GM12878 (cell line): ENCODE results near the gene POLD1. TPM values are rescaled to one million over a fixed set of nuclear protein-coding genes. Genes with fewer than 3 reads are reported as not detected.

Experiments
- CEBPB ChIP-seq, 2 experiments: fragments of 150-350 bp in 1 of 2; IDR thresholded peaks; 2 replicates each; pipeline ENCODE4 v1.6.1; 2012 to 2014; ENCODE audit warnings: low read depth in 2 of 2, low read length in 2 of 2, borderline replicate concordance in 1 of 2, inconsistent platforms in 1 of 2
- CHD2 ChIP-seq: IDR thresholded peaks from 2 replicates; pipeline ENCODE4 v1.6.1; 2011; ENCODE audit warnings: low read depth, low read length, improper control_type of control experiment, borderline replicate concordance
- GATAD2B ChIP-seq: fragments of 450-650 bp; conservative IDR thresholded peaks from 2 replicates; pipeline ENCODE4 v1.6.1; 2017; ENCODE audit warnings: low read depth, mild to moderate bottlenecking, moderate library complexity
- IKZF1 ChIP-seq: fragments of 450-650 bp; conservative IDR thresholded peaks from 2 replicates; pipeline ENCODE4 v1.6.1; 2017; ENCODE audit warnings: antibody characterized with exemption, mild to moderate bottlenecking
- IRF3 ChIP-seq: fragments of 450-650 bp; IDR thresholded peaks from 2 replicates; pipeline ENCODE4 v1.6.1; 2014; ENCODE audit warnings: mild to moderate bottlenecking
- LARP7 ChIP-seq: fragments of 450-650 bp; IDR thresholded peaks from 2 replicates; pipeline ENCODE4 v1.6.1; 2017; ENCODE audit warnings: mild to moderate bottlenecking
- MEF2A ChIP-seq: IDR thresholded peaks from 2 replicates; pipeline ENCODE4 v1.6.1; 2011; ENCODE audit warnings: low read depth, mild to moderate bottlenecking, low read length, moderate library complexity; ENCODE audit not compliant: insufficient read depth
- MTA3 ChIP-seq: IDR thresholded peaks from 2 replicates; pipeline ENCODE4 v1.6.1; 2012; ENCODE audit warnings: low read length, inconsistent platforms, borderline replicate concordance
- PML ChIP-seq: IDR thresholded peaks from 2 replicates; pipeline ENCODE4 v1.6.1; 2012; ENCODE audit warnings: low read length, inconsistent platforms
- POLR2AphosphoS2 ChIP-seq: IDR thresholded peaks from 2 replicates; pipeline ENCODE4 v1.6.1; 2011; ENCODE audit warnings: low read depth, mild to moderate bottlenecking, low read length, improper control_type of control experiment, moderate library complexity
- POU2F2 ChIP-seq: IDR thresholded peaks from 3 replicates; pipeline ENCODE4 v1.6.1; 2011; ENCODE audit warnings: low read depth, mild to moderate bottlenecking, low read length, borderline replicate concordance
- SMAD5 ChIP-seq: IDR thresholded peaks from 2 replicates; pipeline ENCODE4 v1.6.1; 2016; ENCODE audit warnings: antibody characterized with exemption, low read depth
- YY1 ChIP-seq: IDR thresholded peaks from 2 replicates; pipeline ENCODE4 v1.6.1; 2011; ENCODE audit warnings: low read depth, mild to moderate bottlenecking, low read length
- ZNF622 ChIP-seq: fragments of 450-650 bp; IDR thresholded peaks from 2 replicates; pipeline ENCODE4 v1.6.1; 2017; ENCODE audit warnings: mild to moderate bottlenecking, inconsistent platforms
- ZNF687 ChIP-seq: fragments of 450-650 bp; IDR thresholded peaks from 2 replicates; pipeline ENCODE4 v1.6.1; 2017; ENCODE audit warnings: mild to moderate bottlenecking, moderate library complexity
- polyA plus RNA-seq, 11 experiments: library from polyadenylated mRNA; depleted of rRNA in 4 of 11; unstranded in 6 of 11; stranded (reverse) in 5 of 11; fragments of >200 nt; fragmentation: Nextera tagmentation in 4 of 11; fragmentation: Illumina TruSeq in 1 of 11; extraction: Ambion mirVana in 4 of 11; extraction: Trizol in 1 of 11; gene quantifications; 1 replicate in 1 of 11; 2 replicates in 10 of 11; pipeline versions ENCODE4 v1.2.1 to v1.2.3, GENCODE V29; 2011 to 2016; ENCODE audit warnings: inconsistent platforms in 2 of 11, missing spikeins in 2 of 11, low read depth in 1 of 11
- total RNA-seq, 4 experiments: library from RNA; depleted of rRNA in 3 of 4; stranded (reverse); fragments of >200 nt in 3 of 4; fragmentation: Illumina TruSeq in 1 of 4; extraction: Trizol in 1 of 4; gene quantifications; 2 replicates each; pipeline versions ENCODE4 v1.2.1 to v1.2.3, GENCODE V29; 2013 to 2021
- TF ChIP-seq, protein P1 (sequence below): fragments of 450-650 bp; IDR thresholded peaks from 2 replicates; pipeline ENCODE4 v1.6.1; 2018; ENCODE audit warnings: mild to moderate bottlenecking, low read depth, moderate library complexity; ENCODE audit not compliant: partially characterized antibody
- TF ChIP-seq, protein P2 (sequence below): fragments of 150-350 bp; IDR thresholded peaks from 2 replicates; pipeline ENCODE4 v1.6.1; 2014; ENCODE audit warnings: mild to moderate bottlenecking, low read depth, low read length
- TF ChIP-seq, protein P3 (sequence below): fragments of 450-650 bp; IDR thresholded peaks from 2 replicates; pipeline ENCODE4 v1.6.1; 2016; ENCODE audit warnings: mild to moderate bottlenecking

The POLD1 gene
- total and polyA plus RNA-seq, 10 of the 15 experiments (the other 5 are each of a cell fraction or from before 2014, with no cell fraction given) = 0.76 to 165 (median 63.4) TPM

- peak; percentile 83; the same call in 1 of the 2 replicates for TF ChIP-seq ZNF687
- TF ChIP-seq GATAD2B = peak; percentile 54; the same call in 1 of the 2 replicates
- TF ChIP-seq PML = peak; percentile 63; the same call in 1 of the 2 replicates
- peak; percentile 26; the same call in 1 of the 2 replicates for TF ChIP-seq LARP7
- TF ChIP-seq, protein P1, sequence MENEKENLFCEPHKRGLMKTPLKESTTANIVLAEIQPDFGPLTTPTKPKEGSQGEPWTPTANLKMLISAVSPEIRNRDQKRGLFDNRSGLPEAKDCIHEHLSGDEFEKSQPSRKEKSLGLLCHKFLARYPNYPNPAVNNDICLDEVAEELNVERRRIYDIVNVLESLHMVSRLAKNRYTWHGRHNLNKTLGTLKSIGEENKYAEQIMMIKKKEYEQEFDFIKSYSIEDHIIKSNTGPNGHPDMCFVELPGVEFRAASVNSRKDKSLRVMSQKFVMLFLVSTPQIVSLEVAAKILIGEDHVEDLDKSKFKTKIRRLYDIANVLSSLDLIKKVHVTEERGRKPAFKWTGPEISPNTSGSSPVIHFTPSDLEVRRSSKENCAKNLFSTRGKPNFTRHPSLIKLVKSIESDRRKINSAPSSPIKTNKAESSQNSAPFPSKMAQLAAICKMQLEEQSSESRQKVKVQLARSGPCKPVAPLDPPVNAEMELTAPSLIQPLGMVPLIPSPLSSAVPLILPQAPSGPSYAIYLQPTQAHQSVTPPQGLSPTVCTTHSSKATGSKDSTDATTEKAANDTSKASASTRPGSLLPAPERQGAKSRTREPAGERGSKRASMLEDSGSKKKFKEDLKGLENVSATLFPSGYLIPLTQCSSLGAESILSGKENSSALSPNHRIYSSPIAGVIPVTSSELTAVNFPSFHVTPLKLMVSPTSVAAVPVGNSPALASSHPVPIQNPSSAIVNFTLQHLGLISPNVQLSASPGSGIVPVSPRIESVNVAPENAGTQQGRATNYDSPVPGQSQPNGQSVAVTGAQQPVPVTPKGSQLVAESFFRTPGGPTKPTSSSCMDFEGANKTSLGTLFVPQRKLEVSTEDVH = peak; percentile 64
- TF ChIP-seq, protein P2, sequence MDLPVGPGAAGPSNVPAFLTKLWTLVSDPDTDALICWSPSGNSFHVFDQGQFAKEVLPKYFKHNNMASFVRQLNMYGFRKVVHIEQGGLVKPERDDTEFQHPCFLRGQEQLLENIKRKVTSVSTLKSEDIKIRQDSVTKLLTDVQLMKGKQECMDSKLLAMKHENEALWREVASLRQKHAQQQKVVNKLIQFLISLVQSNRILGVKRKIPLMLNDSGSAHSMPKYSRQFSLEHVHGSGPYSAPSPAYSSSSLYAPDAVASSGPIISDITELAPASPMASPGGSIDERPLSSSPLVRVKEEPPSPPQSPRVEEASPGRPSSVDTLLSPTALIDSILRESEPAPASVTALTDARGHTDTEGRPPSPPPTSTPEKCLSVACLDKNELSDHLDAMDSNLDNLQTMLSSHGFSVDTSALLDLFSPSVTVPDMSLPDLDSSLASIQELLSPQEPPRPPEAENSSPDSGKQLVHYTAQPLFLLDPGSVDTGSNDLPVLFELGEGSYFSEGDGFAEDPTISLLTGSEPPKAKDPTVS = no peak
- TF ChIP-seq IRF3 = peak; percentile 40; the same call in 1 of the 2 replicates
- TF ChIP-seq POLR2AphosphoS2 = peak; percentile 79
- TF ChIP-seq, protein P3, sequence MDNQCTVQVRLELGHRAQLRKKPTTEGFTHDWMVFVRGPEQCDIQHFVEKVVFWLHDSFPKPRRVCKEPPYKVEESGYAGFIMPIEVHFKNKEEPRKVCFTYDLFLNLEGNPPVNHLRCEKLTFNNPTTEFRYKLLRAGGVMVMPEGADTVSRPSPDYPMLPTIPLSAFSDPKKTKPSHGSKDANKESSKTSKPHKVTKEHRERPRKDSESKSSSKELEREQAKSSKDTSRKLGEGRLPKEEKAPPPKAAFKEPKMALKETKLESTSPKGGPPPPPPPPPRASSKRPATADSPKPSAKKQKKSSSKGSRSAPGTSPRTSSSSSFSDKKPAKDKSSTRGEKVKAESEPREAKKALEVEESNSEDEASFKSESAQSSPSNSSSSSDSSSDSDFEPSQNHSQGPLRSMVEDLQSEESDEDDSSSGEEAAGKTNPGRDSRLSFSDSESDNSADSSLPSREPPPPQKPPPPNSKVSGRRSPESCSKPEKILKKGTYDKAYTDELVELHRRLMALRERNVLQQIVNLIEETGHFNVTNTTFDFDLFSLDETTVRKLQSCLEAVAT = peak; percentile 67
- TF ChIP-seq CEBPB (IDR thresholded peaks at IDR 0.05; ENCODE audit: borderline replicate concordance in 1 of 2, low read depth in 2 of 2, low read length in 2 of 2) = peak in 1 of 2 experiments; percentile 83; a peak in 1 of 4 replicates
- TF ChIP-seq CHD2 = peak; percentile 92
- TF ChIP-seq SMAD5 = peak; percentile 42; the same call in 1 of the 2 replicates
- TF ChIP-seq MEF2A = no peak
- 0 out of 2 replicates have a peak, but pooled peaks have one; percentile 28 for TF ChIP-seq IKZF1
- TF ChIP-seq YY1 = no peak
- peak; percentile 66; the same call in 2 of the 3 replicates for TF ChIP-seq POU2F2
- no peak for TF ChIP-seq ZNF622
- peak; percentile 76; the same call in 1 of the 2 replicates for TF ChIP-seq MTA3
Measured at GRCh38 chr19:50431343-50432220, 47.4 kb downstream of the POLD1 start (continued).
